ENCODE measurements around the gene CHI3L2. TPM values are rescaled to one million over a fixed set of nuclear protein-coding genes. Genes with fewer than 3 reads are reported as not detected.

CHI3L2 gene
- total and polyA plus RNA-seq, 12 donors: 0.78 to 9.4 (median 2.4) TPM; not detected in 1

DNA sequence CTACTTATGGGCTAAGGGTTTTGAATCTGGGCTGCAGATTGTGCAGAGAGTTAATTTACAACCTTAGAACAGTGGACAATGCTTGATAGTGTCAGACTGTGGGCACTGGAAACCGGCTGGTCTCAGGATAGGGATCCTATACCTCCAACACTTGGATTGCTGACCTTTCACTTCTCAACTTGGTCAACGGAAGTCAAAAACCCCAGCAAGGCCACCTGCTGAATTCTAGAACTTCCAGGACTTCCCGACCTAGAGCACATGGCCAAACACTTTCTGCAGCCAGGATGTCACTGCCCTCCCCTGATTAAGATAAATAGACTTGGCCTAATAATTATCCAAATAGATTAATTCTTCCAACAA lies 26.7 kb upstream of the CHI3L2 start:
- peak overlapping the region in 1 of 10 donors; percentile 58 for H3K4me3 ChIP-seq
- TF ChIP-seq, protein P1, sequence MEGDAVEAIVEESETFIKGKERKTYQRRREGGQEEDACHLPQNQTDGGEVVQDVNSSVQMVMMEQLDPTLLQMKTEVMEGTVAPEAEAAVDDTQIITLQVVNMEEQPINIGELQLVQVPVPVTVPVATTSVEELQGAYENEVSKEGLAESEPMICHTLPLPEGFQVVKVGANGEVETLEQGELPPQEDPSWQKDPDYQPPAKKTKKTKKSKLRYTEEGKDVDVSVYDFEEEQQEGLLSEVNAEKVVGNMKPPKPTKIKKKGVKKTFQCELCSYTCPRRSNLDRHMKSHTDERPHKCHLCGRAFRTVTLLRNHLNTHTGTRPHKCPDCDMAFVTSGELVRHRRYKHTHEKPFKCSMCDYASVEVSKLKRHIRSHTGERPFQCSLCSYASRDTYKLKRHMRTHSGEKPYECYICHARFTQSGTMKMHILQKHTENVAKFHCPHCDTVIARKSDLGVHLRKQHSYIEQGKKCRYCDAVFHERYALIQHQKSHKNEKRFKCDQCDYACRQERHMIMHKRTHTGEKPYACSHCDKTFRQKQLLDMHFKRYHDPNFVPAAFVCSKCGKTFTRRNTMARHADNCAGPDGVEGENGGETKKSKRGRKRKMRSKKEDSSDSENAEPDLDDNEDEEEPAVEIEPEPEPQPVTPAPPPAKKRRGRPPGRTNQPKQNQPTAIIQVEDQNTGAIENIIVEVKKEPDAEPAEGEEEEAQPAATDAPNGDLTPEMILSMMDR (IDR thresholded peaks at IDR 0.05): no peak
- peak overlapping the region in 2 of 10 donors; percentile 25 to 93 for H3K27ac ChIP-seq
- ATAC-seq (no peak), DNase-seq (no peak)
- no peaks in the 10 kb centered on the region for H3K9me3 ChIP-seq
- intact Hi-C loops (cut with DNase I): no loop called here
- peaks cover 9 to 27% (median 14%) of the 10 kb centered on the region in 7 donors for H3K27me3 ChIP-seq
- 67 to 75% methylated on average over 3 of the region's 3 CpGs for WGBS, 2 donors
- peaks cover 0 to 85% (median 9%) of the 10 kb centered on the region in 9 donors for H3K4me1 ChIP-seq
- H3K36me3 ChIP-seq: peaks cover 0 to 29% (median 0%) of the 10 kb centered on the region in 9 donors

DNA sequence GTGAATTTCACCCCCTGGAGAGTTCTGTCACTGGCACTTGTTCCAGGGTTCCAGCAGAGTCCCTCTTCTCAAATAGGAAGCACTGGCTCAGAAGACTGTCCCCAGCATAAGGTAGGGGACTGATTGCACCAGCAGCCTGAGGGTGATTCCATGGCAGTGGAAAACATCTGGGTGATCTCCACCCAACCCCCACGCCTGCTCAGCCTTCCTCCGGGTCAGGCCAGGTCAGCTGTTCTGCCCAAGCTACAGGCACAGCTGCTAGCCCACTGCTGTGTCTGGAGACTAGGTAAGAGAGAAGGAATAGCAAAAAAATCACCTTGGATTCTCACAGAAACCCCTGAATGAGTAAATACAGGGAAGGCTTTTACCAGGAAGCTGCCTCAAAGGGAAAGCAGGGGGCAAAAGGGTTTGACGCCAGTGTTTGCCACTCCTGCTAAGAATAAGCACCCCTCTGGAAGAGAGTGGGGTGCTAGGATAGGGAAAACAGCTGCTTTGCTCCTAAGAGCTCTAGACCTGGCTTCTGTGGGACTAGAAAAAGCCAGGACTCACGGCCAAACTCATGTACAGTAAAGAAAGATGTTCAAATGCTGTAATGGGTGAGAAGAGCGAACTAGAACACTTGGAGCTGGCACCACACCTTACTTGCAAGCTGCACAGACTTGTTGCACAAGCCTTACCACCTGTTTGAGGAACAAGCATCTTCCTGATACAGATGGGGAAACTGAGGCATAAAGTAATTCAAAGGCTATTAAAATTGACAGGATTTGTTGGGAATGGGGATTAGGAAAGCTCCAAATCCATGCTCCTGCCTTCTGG lies 26.0 kb upstream of the CHI3L2 start:
- Histone ChIP-seq H3K4me1 (peaks cover 0 to 87% (median 9%) of the 10 kb centered on the region in 9 donors), H3K4me3 (peak overlapping the region in 1 of 10 donors; percentile 58), H3K36me3 (peaks cover 0 to 22% (median 0%) of the 10 kb centered on the region in 9 donors), H3K27ac (peak overlapping the region in 1 of 10 donors; percentile 93), H3K27me3 (peaks cover 9 to 30% (median 14%) of the 10 kb centered on the region in 7 donors), H3K9me3 (no peaks in the 10 kb centered on the region)
- ATAC-seq (no peak), DNase-seq (no peak)
- TF ChIP-seq, protein P1 (IDR thresholded peaks at IDR 0.05): no peak
- intact Hi-C loops (cut with DNase I): no loop called here
- 81 to 88% methylated on average over 5 of the region's 5 CpGs for WGBS, 2 donors

- ATAC-seq: no peak
- peaks cover 0 to 13% (median 0%) of the 10 kb centered on the region in 9 donors for H3K36me3 ChIP-seq
- TF ChIP-seq, protein P1 (IDR thresholded peaks at IDR 0.05): no peak
- no peak overlapping the region for H3K4me3 ChIP-seq
- peaks cover 0 to 83% (median 9%) of the 10 kb centered on the region in 9 donors for H3K4me1 ChIP-seq
- intact Hi-C loops (cut with DNase I): no loop called here
- no peaks in the 10 kb centered on the region for H3K9me3 ChIP-seq
- no peak for DNase-seq
- peak overlapping the region in 1 of 10 donors; percentile 93 for H3K27ac ChIP-seq
- H3K27me3 ChIP-seq: peaks cover 9 to 35% (median 14%) of the 10 kb centered on the region in 7 donors
- 100% methylated on average over 1 of the region's 1 CpG for WGBS, 2 donors
Observed at GRCh38 chr1:111202366-111202706, 25.2 kb upstream of the CHI3L2 start.

- 83 to 88% methylated on average over 4 of the region's 4 CpGs for WGBS, 2 donors
- TF ChIP-seq, protein P1 (IDR thresholded peaks at IDR 0.05): peak in 1 of 9 donors; percentile 12
- peak overlapping the region in 7 of 10 donors; percentile 56 to 71 (median 66) for H3K4me3 ChIP-seq
Observed at GRCh38 chr1:111202707-111203623, 24.5 kb upstream of the CHI3L2 start.

More at GRCh38 chr1:111202707-111203623, 24.5 kb upstream of the CHI3L2 start:
- DNase-seq: no peak
- peaks cover 0 to 77% (median 9%) of the 10 kb centered on the region in 9 donors for H3K4me1 ChIP-seq
- H3K36me3 ChIP-seq: peaks cover 0 to 8% (median 0%) of the 10 kb centered on the region in 9 donors
- H3K9me3 ChIP-seq: no peaks in the 10 kb centered on the region
- peak in 1 of 8 donors; percentile 26 for ATAC-seq
- peaks cover 9 to 35% (median 14%) of the 10 kb centered on the region in 7 donors for H3K27me3 ChIP-seq
- H3K27ac ChIP-seq: peak overlapping the region in 4 of 10 donors; percentile 16 to 93 (median 42)
- intact Hi-C loops (cut with DNase I): no loop called here

Measured in heart right ventricle (tissue), 16 donors.